CD4-positive, alpha-beta T cell (primary cell): ENCODE measurements around the gene RUFY3. TPM values are rescaled to one million over a fixed set of nuclear protein-coding genes. Genes with fewer than 3 reads are reported as not detected.

Source experiments
- ATAC-seq: fragments of 200-7000 bp; cut with Tn5 transposase; one replicate; pipeline ENCODE4 v1.10.0; 2022; ENCODE audit warnings: mild to moderate bottlenecking; ENCODE audit not compliant: poor library complexity
- CTCF ChIA-PET: fragments of 350-600 bp; sonication (Branson Sonifier 250); formaldehyde crosslinking; loops from one replicate; lab custom pipeline; 2021; ENCODE audit warnings: antibody characterized with exemption, inconsistent platforms; lab: Charles Lee
- POLR2A ChIA-PET: fragments of 350-600 bp; sonication (Branson Sonifier 250); formaldehyde crosslinking; loops from one replicate; lab custom pipeline; 2021; ENCODE audit warnings: antibody characterized with exemption, inconsistent platforms; lab: Charles Lee
- DNase-seq, 14 experiments: peaks; one replicate each; pipeline ENCODE4 v3.0.0-alpha.2; 2013 to 2020; ENCODE audit warnings: mixed read lengths in 2 of 14
- H3K27ac ChIP-seq, 2 donors: one replicate each; pipeline versions ENCODE4 v1.5.1 to v1.7.0; 2013; ENCODE audit warnings: low read length in 2 of 2, low read depth in 1 of 2, mild to moderate bottlenecking in 1 of 2
- H3K27me3 ChIP-seq, 2 experiments: 1 replicate in 1 of 2; 2 replicates in 1 of 2; pipeline versions ENCODE4 v1.6.1 to v1.7.0; 2013; ENCODE audit warnings: low read length in 2 of 2, control low read depth in 1 of 2, mild to moderate bottlenecking in 1 of 2, moderate library complexity in 1 of 2; ENCODE audit not compliant: insufficient read depth in 2 of 2, control insufficient read depth in 1 of 2
- H3K36me3 ChIP-seq: one replicate; pipeline ENCODE4 v1.6.1; 2013; ENCODE audit warnings: low read length, control low read depth; ENCODE audit not compliant: insufficient read depth
- H3K4me1 ChIP-seq: one replicate; pipeline ENCODE4 v1.6.1; 2013; ENCODE audit warnings: low read length, control low read depth; ENCODE audit not compliant: insufficient read depth
- H3K4me3 ChIP-seq: one replicate; pipeline ENCODE4 v1.5.1; 2013; ENCODE audit warnings: mild to moderate bottlenecking, low read length, moderate library complexity
- H3K9me3 ChIP-seq, 2 experiments: 1 replicate in 1 of 2; 2 replicates in 1 of 2; pipeline versions ENCODE4 v1.6.1 to v1.7.0; 2013; ENCODE audit warnings: low read length in 2 of 2, mild to moderate bottlenecking in 2 of 2, control low read depth in 1 of 2, moderate library complexity in 1 of 2; ENCODE audit not compliant: control insufficient read depth in 1 of 2, insufficient read depth in 1 of 2
- H3K27ac Mint-ChIP-seq: one replicate; pipeline ENCODE4 v1.8.0; 2020; ENCODE audit warnings: mixed read lengths
- H3K27me3 Mint-ChIP-seq: one replicate; pipeline ENCODE4 v1.8.0; 2021; ENCODE audit warnings: mixed read lengths
- H3K36me3 Mint-ChIP-seq: one replicate; pipeline ENCODE4 v1.8.0; 2021; ENCODE audit warnings: low read depth, mixed read lengths
- H3K4me1 Mint-ChIP-seq: one replicate; pipeline ENCODE4 v1.8.0; 2021; ENCODE audit warnings: low read depth, mixed read lengths
- H3K4me3 Mint-ChIP-seq: one replicate; pipeline ENCODE4 v1.8.0; 2020; ENCODE audit warnings: mild to moderate bottlenecking, mixed read lengths
- H3K9me3 Mint-ChIP-seq: one replicate; pipeline ENCODE4 v1.8.0; 2020; ENCODE audit warnings: mixed read lengths
- CTCF ChIP-seq: fragments of 200-600 bp; IDR thresholded peaks from one replicate; pipeline ENCODE4 v1.8.0; 2022; ENCODE audit warnings: antibody characterized with exemption, mild to moderate bottlenecking
- intact Hi-C, 2 experiments: fragments of 100-400 bp; cut with DNase I in 1 of 2; cut with micrococcal nuclease in 1 of 2; formaldehyde crosslinking; loops; one replicate each; pipeline versions ENCODE4 v1.15.1 to v1.9.0; 2023 to 2025; cut with DNase I, micrococcal nuclease
- total RNA-seq, 174 experiments: library from RNA in 2 of 174; stranded (reverse) in 2 of 174; gene quantifications; one replicate each; pipeline ENCODE4 v1.2.3 and lab custom pipeline; 2021 to 2026

Gene RUFY3
- total RNA-seq, 2 experiments from 2014 or later, result 18.0 to 18.1 TPM

GRCh38 chr4:70737006-70737405, 15.2 kb downstream of the RUFY3 start:
- H3K4me1 Mint-ChIP-seq, result peaks cover 59% of the 10 kb centered on the region
- no peaks in the 10 kb centered on the region for H3K27me3 Mint-ChIP-seq
- no peak for TF ChIP-seq CTCF
- peak overlapping the region; percentile 80 for H3K27ac Mint-ChIP-seq
- ChIA-PET CTCF (interaction anchor here (0.6 to 1.5 kb wide), 6 partner anchors 15 to 165 kb away, joined by 3 to 5 read pairs (median 3); partner anchors contain the start of gene MOB1B), POLR2A (interaction anchor here (0.6 to 4.6 kb wide), 11 partner anchors 12 to 281 kb away, joined by 3 to 53 read pairs (median 7); partner anchors contain the start of genes GRSF1, MOB1B, RUFY3 and UTP3)
- H3K4me3 ChIP-seq, result no peak overlapping the region
- no peaks in the 10 kb centered on the region for H3K9me3 ChIP-seq
- peak overlapping the region; percentile 74 for H3K4me3 Mint-ChIP-seq
- H3K36me3 ChIP-seq, result no peaks in the 10 kb centered on the region
- peaks cover 35% of the 10 kb centered on the region for H3K4me1 ChIP-seq
- intact Hi-C loops, result loop anchor here (2.0 to 5.0 kb wide), 2 partner anchors 100 to 164 kb away; partner anchors contain the start of gene GRSF1 (in 1 of the 2)
- peak in 3 of 14 experiments; percentile 42 to 45 (median 44) for DNase-seq
- H3K27ac ChIP-seq, result peak overlapping the region in 1 of 2 donors; percentile 11
- H3K27me3 ChIP-seq, result no peaks in the 10 kb centered on the region
- H3K9me3 Mint-ChIP-seq, result no peaks in the 10 kb centered on the region
- peak; percentile 31 for ATAC-seq
- no peaks in the 10 kb centered on the region for H3K36me3 Mint-ChIP-seq

DNA sequence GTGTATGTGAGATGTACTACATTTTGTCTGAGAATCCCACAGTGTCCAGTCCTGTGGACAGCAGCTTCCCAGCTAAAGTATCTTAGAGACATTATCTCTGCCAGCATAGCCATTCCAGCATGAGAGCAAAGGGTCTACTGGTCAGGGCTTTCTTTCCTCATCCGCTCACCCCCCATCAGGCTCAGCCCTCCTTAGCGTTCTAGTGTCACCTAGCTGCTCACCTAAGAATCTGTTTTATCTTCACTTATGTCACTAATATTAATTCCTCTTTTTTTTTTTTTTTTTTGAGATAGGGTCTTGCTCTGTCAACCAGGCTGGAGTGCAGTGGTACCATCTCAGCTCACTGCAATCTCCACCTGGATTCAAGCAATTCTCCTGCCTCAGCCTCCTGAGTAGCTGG, 15.6 kb downstream of the RUFY3 start:
- no peaks in the 10 kb centered on the region for H3K36me3 Mint-ChIP-seq
- H3K9me3 Mint-ChIP-seq, result no peaks in the 10 kb centered on the region
- no peaks in the 10 kb centered on the region for H3K9me3 ChIP-seq
- H3K27ac ChIP-seq, result peak overlapping the region in 1 of 2 donors; percentile 11
- peak in 3 of 14 experiments; percentile 10 to 19 (median 13) for DNase-seq
- H3K4me3 Mint-ChIP-seq, result peak overlapping the region; percentile 74
- intact Hi-C loops, result loop anchor here (2.0 to 5.0 kb wide), 2 partner anchors 100 to 163 kb away; partner anchors contain the start of gene GRSF1 (in 1 of the 2)
- no peaks in the 10 kb centered on the region for H3K36me3 ChIP-seq
- POLR2A ChIA-PET, result interaction anchor here (0.6 to 4.6 kb wide), 10 partner anchors 12 to 165 kb away, joined by 3 to 53 read pairs (median 7); partner anchors contain the start of genes GRSF1, MOB1B, RUFY3 and UTP3
- no peaks in the 10 kb centered on the region for H3K27me3 ChIP-seq
- no peak for ATAC-seq
- peak; percentile 7 for TF ChIP-seq CTCF
- CTCF ChIA-PET, result interaction anchor here (0.6 to 1.5 kb wide), 6 partner anchors 15 to 164 kb away, joined by 3 to 5 read pairs (median 3); partner anchors contain the start of gene MOB1B
- peaks cover 35% of the 10 kb centered on the region for H3K4me1 ChIP-seq
- peaks cover 59% of the 10 kb centered on the region for H3K4me1 Mint-ChIP-seq
- peak overlapping the region; percentile 80 for H3K27ac Mint-ChIP-seq
- no peaks in the 10 kb centered on the region for H3K27me3 Mint-ChIP-seq
- H3K4me3 ChIP-seq, result no peak overlapping the region

- Histone ChIP-seq H3K4me3 (no peak overlapping the region), H3K27me3 (no peaks in the 10 kb centered on the region), H3K27ac (no peak overlapping the region), H3K9me3 (no peaks in the 10 kb centered on the region), H3K4me1 (peaks cover 30% of the 10 kb centered on the region), H3K36me3 (no peaks in the 10 kb centered on the region)
- Mint-ChIP-seq H3K9me3 (no peaks in the 10 kb centered on the region), H3K27me3 (no peaks in the 10 kb centered on the region), H3K27ac (no peak overlapping the region), H3K4me1 (peaks cover 46% of the 10 kb centered on the region), H3K4me3 (no peak overlapping the region), H3K36me3 (no peaks in the 10 kb centered on the region)
- intact Hi-C loops, result loop anchor here in 1 of 2 experiments (5.0 kb wide), 1 partner anchor 98 kb away; the partner anchor contains the start of gene GRSF1
- ChIA-PET POLR2A (interaction anchor here (1.6 to 1.7 kb wide), 2 partner anchors 35 to 100 kb away, joined by 8 to 9 read pairs; partner anchors contain the start of gene GRSF1), CTCF (interaction anchor here (0.9 to 1.2 kb wide), 2 partner anchors 11 to 52 kb away, joined by 3 read pairs; no protein-coding TSS in a partner anchor)
- TF ChIP-seq CTCF, result no peak
- ATAC-seq (no peak), DNase-seq (no peak)
Measured at GRCh38 chr4:70739496-70740337, 18.0 kb downstream of the RUFY3 start.
